GM18507 (cell line): ENCODE data around the gene SMYD4.
A peak's percentile ranks its signal among the peaks of the same experiment; 100 is the strongest.
"Not testable (repeated sequence)": the region's sequence is repeated elsewhere in the genome, so short reads cannot be mapped to it uniquely, and the experiment has no call there.

Experiments used
- DNase-seq: peaks from one replicate; pipeline ENCODE4 v3.0.0; 2011; ENCODE audit warnings: low read depth; ENCODE audit not compliant: insufficient read length; ENCODE audit errors: extremely low spot score
- FAIRE-seq: peaks from 2 replicates; lab custom pipeline; 2011; peaks lifted over from hg19 to GRCh38; lab: Jason Lieb, UNC

SMYD4 gene

GRCh38 chr17:1762901-1763898 lies 66.5 kb downstream of the SMYD4 start:
- FAIRE-seq = peak; percentile 9
- no peak for DNase-seq

GRCh38 chr17:1762233-1762900 lies 67.3 kb downstream of the SMYD4 start:
- DNase-seq (no peak), FAIRE-seq (no peak)

- no peak for FAIRE-seq
- no peak for DNase-seq
Observed at GRCh38 chr17:1759529-1759928, 70.2 kb downstream of the SMYD4 start.

GRCh38 chr17:1758807-1759206 lies 70.9 kb downstream of the SMYD4 start:
- DNase-seq (no peak), FAIRE-seq (no peak)

GRCh38 chr17:1755827-1756262 lies 73.9 kb downstream of the SMYD4 start:
- DNase-seq (no peak), FAIRE-seq (no peak)

GRCh38 chr17:1755252-1755826 lies 74.4 kb downstream of the SMYD4 start:
- DNase-seq = no peak
- no peak for FAIRE-seq

GRCh38 chr17:1754430-1755112 lies 75.1 kb downstream of the SMYD4 start:
- FAIRE-seq (no peak), DNase-seq (no peak)

- FAIRE-seq (no peak), DNase-seq (no peak)
Observed at GRCh38 chr17:1753767-1754429, 75.8 kb downstream of the SMYD4 start.

- FAIRE-seq = no peak
- no peak for DNase-seq
Observed at GRCh38 chr17:1752425-1753262, 77.1 kb downstream of the SMYD4 start.

- no peak for DNase-seq
- no peak for FAIRE-seq
Observed at GRCh38 chr17:1750628-1751027, 79.1 kb downstream of the SMYD4 start.

GRCh38 chr17:1746975-1747543 lies 82.6 kb downstream of the SMYD4 start:
- DNase-seq = no peak
- FAIRE-seq = no peak

- FAIRE-seq (no peak), DNase-seq (no peak)
Observed at GRCh38 chr17:1745513-1746020, 84.1 kb downstream of the SMYD4 start.

GRCh38 chr17:1744551-1745512 lies 84.9 kb downstream of the SMYD4 start:
- DNase-seq (no peak), FAIRE-seq (no peak)

GRCh38 chr17:1743088-1743439 lies 86.6 kb downstream of the SMYD4 start:
- no peak for DNase-seq
- FAIRE-seq = no peak

GRCh38 chr17:1742371-1743087 lies 87.2 kb downstream of the SMYD4 start, which contains the start of gene SERPINF2:
SERPINF2 (plus strand) TSS chr17:1742871; CDS start chr17:1744996, 2,125 bp downstream.
- no peak for FAIRE-seq
- DNase-seq = no peak

GRCh38 chr17:1741899-1742298 lies 87.8 kb downstream of the SMYD4 start:
- not testable (repeated sequence) for FAIRE-seq, DNase-seq
